ENCODE data around the gene ABHD17B. TPM values are rescaled to one million over a fixed set of nuclear protein-coding genes. Genes with fewer than 3 reads are reported as not detected.

The ABHD17B gene
- total RNA-seq, 1 donor from 2014 or later = 20.5 TPM

DNA sequence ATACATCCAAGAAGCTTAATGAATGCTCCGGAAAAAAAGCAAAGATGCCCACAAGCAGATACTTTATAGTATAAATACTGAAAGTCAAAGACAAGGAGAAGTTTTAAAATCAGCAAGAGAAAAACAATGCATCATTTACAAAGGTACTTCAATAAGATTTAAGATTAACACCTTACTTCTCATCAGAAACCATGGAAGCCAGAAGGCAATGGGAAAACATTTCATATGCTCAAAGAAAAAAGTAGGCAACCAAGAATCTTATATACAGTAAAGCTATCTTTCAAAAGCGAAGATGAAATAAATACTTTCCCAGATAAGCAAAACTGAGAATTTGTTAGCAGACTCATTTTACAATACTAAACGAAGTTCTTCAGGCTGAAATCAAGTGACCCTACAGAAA lies 51.1 kb downstream of the ABHD17B start:
- no peaks in the 10 kb centered on the region for H3K27me3 ChIP-seq
- TF ChIP-seq, protein P1, sequence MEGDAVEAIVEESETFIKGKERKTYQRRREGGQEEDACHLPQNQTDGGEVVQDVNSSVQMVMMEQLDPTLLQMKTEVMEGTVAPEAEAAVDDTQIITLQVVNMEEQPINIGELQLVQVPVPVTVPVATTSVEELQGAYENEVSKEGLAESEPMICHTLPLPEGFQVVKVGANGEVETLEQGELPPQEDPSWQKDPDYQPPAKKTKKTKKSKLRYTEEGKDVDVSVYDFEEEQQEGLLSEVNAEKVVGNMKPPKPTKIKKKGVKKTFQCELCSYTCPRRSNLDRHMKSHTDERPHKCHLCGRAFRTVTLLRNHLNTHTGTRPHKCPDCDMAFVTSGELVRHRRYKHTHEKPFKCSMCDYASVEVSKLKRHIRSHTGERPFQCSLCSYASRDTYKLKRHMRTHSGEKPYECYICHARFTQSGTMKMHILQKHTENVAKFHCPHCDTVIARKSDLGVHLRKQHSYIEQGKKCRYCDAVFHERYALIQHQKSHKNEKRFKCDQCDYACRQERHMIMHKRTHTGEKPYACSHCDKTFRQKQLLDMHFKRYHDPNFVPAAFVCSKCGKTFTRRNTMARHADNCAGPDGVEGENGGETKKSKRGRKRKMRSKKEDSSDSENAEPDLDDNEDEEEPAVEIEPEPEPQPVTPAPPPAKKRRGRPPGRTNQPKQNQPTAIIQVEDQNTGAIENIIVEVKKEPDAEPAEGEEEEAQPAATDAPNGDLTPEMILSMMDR (IDR thresholded peaks at IDR 0.05) = no peak
- H3K9me3 ChIP-seq = peaks cover 0 to 19% of the 10 kb centered on the region in 2 donors
- intact Hi-C loops (cut with DNase I) = no loop called here
- no peak for DNase-seq (ENCODE audit: low spot score in 2 of 2)
- no peaks in the 10 kb centered on the region for H3K4me1 ChIP-seq
- H3K27ac ChIP-seq = no peak overlapping the region
- H3K4me3 ChIP-seq = no peak overlapping the region
- H3K36me3 ChIP-seq = no peaks in the 10 kb centered on the region

GRCh38 chr9:71858812-71859211 lies 52.2 kb downstream of the ABHD17B start:
- Histone ChIP-seq H3K27ac (no peak overlapping the region), H3K27me3 (no peaks in the 10 kb centered on the region), H3K36me3 (no peaks in the 10 kb centered on the region), H3K4me1 (no peaks in the 10 kb centered on the region), H3K4me3 (no peak overlapping the region), H3K9me3 (peaks cover 0 to 19% of the 10 kb centered on the region in 2 donors)
- intact Hi-C loops (cut with DNase I) = no loop called here
- TF ChIP-seq, protein P1 (IDR thresholded peaks at IDR 0.05) = no peak
- no peak for DNase-seq (ENCODE audit: low spot score in 2 of 2)

DNA sequence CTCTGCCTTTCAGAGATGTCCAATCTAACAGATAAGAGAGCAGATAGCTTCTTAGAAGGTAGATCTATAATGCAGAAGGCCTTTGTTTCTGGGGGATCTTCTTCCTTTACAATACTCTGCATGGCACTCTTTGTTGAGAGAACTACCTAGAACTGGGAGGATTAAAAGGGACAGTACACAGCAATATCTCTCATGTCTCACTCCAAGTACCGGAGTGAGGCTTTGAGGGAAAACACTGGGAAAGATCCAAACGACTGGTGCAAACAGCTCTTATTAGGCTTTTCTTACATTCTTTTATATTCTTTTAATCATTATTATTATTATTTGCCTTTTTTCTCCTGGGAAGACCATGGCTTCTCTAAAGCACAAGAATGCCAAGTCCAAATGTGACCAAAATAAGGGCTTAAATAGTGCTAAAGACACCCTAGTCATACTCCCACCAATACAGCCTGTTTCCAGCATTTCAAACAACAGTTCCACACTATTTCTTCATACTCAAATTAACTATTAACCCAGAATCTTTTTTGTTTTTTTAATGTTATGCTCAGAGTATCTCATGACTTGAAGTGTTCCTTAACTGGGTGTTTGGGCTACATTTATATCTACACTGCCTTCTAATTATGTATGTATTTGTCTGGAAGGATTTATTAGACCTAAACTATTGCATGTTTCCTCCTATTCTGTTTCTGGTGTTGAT lies 52.7 kb downstream of the ABHD17B start:
- no peak for DNase-seq (ENCODE audit: low spot score in 2 of 2)
- H3K36me3 ChIP-seq = no peaks in the 10 kb centered on the region

GRCh38 chr9:71857159-71857558 lies 53.8 kb downstream of the ABHD17B start:
- no peak overlapping the region for H3K27ac ChIP-seq
- intact Hi-C loops (cut with DNase I) = no loop called here
- H3K9me3 ChIP-seq = peaks cover 0 to 19% of the 10 kb centered on the region in 2 donors
- TF ChIP-seq, protein P1 (IDR thresholded peaks at IDR 0.05) = no peak
- H3K36me3 ChIP-seq = no peaks in the 10 kb centered on the region
- H3K4me3 ChIP-seq = no peak overlapping the region
- no peaks in the 10 kb centered on the region for H3K27me3 ChIP-seq
- no peak for DNase-seq (ENCODE audit: low spot score in 2 of 2)
- no peaks in the 10 kb centered on the region for H3K4me1 ChIP-seq

More for the DNA sequence above, 52.7 kb downstream of the ABHD17B start:
- Histone ChIP-seq H3K4me1 (no peaks in the 10 kb centered on the region), H3K4me3 (no peak overlapping the region), H3K27me3 (no peaks in the 10 kb centered on the region), H3K27ac (no peak overlapping the region), H3K9me3 (peaks cover 0 to 19% of the 10 kb centered on the region in 2 donors)
- TF ChIP-seq, protein P1 (IDR thresholded peaks at IDR 0.05) = no peak
- intact Hi-C loops (cut with DNase I) = no loop called here

DNA sequence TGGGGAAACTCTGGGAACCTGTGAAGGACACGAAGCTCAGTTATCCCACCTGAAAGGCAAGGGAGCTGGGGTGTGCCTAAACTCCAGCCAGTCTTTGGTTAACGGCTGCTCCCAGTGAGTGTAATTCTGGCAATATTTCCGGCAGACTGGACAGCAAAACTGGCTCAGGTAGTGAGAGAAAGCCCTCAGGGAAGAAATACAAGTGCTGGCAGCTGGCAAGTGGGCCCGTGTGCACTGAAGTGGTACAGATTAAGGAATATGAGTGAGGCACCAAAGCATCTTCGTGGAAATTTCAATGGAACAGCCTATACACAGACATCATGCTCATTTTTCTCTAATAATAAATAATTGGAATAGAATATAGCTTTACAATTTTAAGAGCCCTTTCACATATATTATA lies 56.2 kb downstream of the ABHD17B start:
- H3K27ac ChIP-seq = no peak overlapping the region
- H3K27me3 ChIP-seq = no peaks in the 10 kb centered on the region
- no peak for DNase-seq (ENCODE audit: low spot score in 2 of 2)
- H3K4me3 ChIP-seq = no peak overlapping the region
- intact Hi-C loops (cut with DNase I) = no loop called here
- H3K36me3 ChIP-seq = no peaks in the 10 kb centered on the region
- no peaks in the 10 kb centered on the region for H3K4me1 ChIP-seq
- H3K9me3 ChIP-seq = peaks cover 0 to 8% of the 10 kb centered on the region in 2 donors
- TF ChIP-seq, protein P1 (IDR thresholded peaks at IDR 0.05) = no peak
